ENCODE measurements around the gene CYRIA. TPM values are rescaled to one million over a fixed set of nuclear protein-coding genes. Genes with fewer than 3 reads are reported as not detected.

Gene CYRIA
- total and polyA plus RNA-seq, 2 donors (not counting 3 experiments of a cell fraction or from before 2014, with no cell fraction given): 9.3 to 38.4 TPM

DNA sequence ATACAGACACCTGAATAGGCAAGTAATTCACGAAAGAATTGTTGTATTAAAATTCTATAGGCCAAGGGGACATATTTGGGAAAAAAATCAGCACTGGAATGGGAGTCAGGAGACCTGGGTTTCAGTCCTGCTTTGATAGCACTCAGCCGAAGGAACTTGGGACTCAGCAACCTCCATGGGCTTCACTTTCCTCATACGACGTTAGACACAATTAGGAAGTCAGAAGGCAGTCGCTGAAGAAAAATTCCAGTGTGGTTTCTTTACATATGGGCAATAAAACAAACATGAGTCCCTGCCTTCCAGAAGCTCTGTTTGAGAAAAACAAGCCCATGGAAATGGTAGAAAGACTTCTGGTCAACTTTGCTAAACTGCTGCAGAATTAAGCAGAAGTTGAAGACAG lies 15.1 kb upstream of the CYRIA start:
- intact Hi-C loops (cut with micrococcal nuclease): no loop called here
- no peaks in the 10 kb centered on the region for H3K9me1 ChIP-seq (replicated peaks; ENCODE audit: control insufficient read depth, extremely low read depth, insufficient read depth, low read length)
- no peak overlapping the region for H3K4me3 ChIP-seq (replicated peaks in 1 of 3; ENCODE audit: insufficient read depth in 1 of 3, low read depth in 1 of 3, low read length in 3 of 3)
- no peaks in the 10 kb centered on the region for H4K20me1 ChIP-seq (replicated peaks; ENCODE audit: control insufficient read depth, extremely low read depth, insufficient read depth, low read length)
- H2AFZ ChIP-seq (ENCODE audit: low read depth, low read length): no peak overlapping the region
- TF ChIP-seq FOS (IDR thresholded peaks at IDR 0.05; ENCODE audit: borderline replicate concordance, insufficient read depth, low read length) (no peak), CTCF (IDR thresholded peaks at IDR 0.05; ENCODE audit: extremely low read depth in 1 of 2, insufficient read depth in 1 of 2, low read depth in 1 of 2, low read length in 2 of 2) (no peak), GATA2 (IDR thresholded peaks at IDR 0.05; ENCODE audit: insufficient read depth, insufficient read length, low read depth, low read length) (no peak), EZH2 (IDR thresholded peaks at IDR 0.05; ENCODE audit: borderline replicate concordance, low read depth, low read length, severe bottlenecking) (no peak), POLR2AphosphoS5 (IDR thresholded peaks at IDR 0.05; ENCODE audit: insufficient read depth, low read depth, low read length) (no peak), MAX (IDR thresholded peaks at IDR 0.05; ENCODE audit: insufficient read depth, insufficient read length) (no peak), JUN (IDR thresholded peaks at IDR 0.05; ENCODE audit: borderline replicate concordance, insufficient read depth, insufficient read length, low read depth) (no peak), POLR2A (IDR thresholded peaks at IDR 0.05; ENCODE audit: low read depth, low read length) (no peak), MYC (IDR thresholded peaks at IDR 0.05; ENCODE audit: low read depth, low read length) (no peak)
- no peaks in the 10 kb centered on the region for H3K79me2 ChIP-seq (ENCODE audit: control insufficient read depth, insufficient read depth, low read length)
- no peak for FAIRE-seq
- no peaks in the 10 kb centered on the region for H3K4me1 ChIP-seq (ENCODE audit: control insufficient read depth, extremely low read depth, insufficient read depth, low read length)
- dilution Hi-C loops (cut with MboI; ENCODE audit: extremely low pct_ligation_motif_present, low sequenced_read_pairs): no loop called here
- no peaks in the 10 kb centered on the region for H3K36me3 ChIP-seq (ENCODE audit: control insufficient read depth in 2 of 2, extremely low read depth in 1 of 2, insufficient read depth in 2 of 2, low read length in 2 of 2)
- DNase-seq (ENCODE audit: low read depth, low spot score): no peak
- no peaks in the 10 kb centered on the region for H3K9me3 ChIP-seq (replicated peaks; ENCODE audit: control insufficient read depth, insufficient read depth, low read length)
- no peak overlapping the region for H3K4me2 ChIP-seq (ENCODE audit: insufficient read depth, low read length)
- BruUV-seq (replicated peaks): no TSS peak
- peaks cover 3 to 5% of the 10 kb centered on the region in 2 experiments for H3K27me3 ChIP-seq (ENCODE audit: control insufficient read depth in 2 of 2, insufficient read depth in 2 of 2, low read length in 2 of 2)
- ChIA-PET POLR2A (no interaction called here), CTCF (interaction anchor here (3.0 kb wide), 1 partner anchor 8 kb away, joined by 11 read pairs; no protein-coding TSS in a partner anchor)
- H3K27ac ChIP-seq (ENCODE audit: insufficient read depth, low read depth, low read length): no peak overlapping the region
- H3K9ac ChIP-seq (replicated peaks; ENCODE audit: extremely low read depth, insufficient read depth, low read length): no peak overlapping the region
